Mammary epithelial cell (primary cell): ENCODE results near the gene IFITM2.

Source experiments
- EZH2 ChIP-seq: IDR thresholded peaks from 2 replicates; pipeline ENCODE4 v1.6.1; 2012; ENCODE audit warnings: low read length, inconsistent platforms, borderline replicate concordance
- TF ChIP-seq, protein P1 (sequence below), 2 donors: IDR thresholded peaks in 1 of 2; conservative IDR thresholded peaks in 1 of 2; 2 replicates each; pipeline ENCODE4 v1.5.1; 2011 to 2012; ENCODE audit warnings: inconsistent platforms in 2 of 2, low read length in 2 of 2, mild to moderate bottlenecking in 2 of 2, control low read depth in 1 of 2, low read depth in 1 of 2; ENCODE audit not compliant: insufficient read depth in 1 of 2; ENCODE audit errors: extremely low read depth in 1 of 2

DNA sequence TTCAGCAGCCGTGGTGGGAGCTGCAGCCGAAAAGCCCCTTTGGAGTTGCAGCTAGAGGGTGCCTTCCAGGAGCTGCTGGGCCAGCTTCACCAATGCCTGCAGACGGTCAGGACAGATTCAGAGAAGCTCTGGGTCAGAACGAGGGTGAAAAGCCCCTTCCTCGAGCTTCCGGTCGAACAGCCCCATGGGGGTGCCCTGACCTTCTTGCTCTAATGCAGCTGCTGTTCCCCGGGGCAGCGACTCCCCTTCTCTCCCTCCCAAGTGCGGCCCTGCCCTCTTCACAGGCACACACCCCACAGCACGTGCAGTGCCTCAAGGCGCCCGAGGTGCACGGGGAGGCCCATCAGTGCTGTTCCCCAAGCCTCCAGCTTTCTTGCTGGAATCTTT lies 22.7 kb downstream of the IFITM2 start:
- no peak for TF ChIP-seq EZH2
- TF ChIP-seq, protein P1, sequence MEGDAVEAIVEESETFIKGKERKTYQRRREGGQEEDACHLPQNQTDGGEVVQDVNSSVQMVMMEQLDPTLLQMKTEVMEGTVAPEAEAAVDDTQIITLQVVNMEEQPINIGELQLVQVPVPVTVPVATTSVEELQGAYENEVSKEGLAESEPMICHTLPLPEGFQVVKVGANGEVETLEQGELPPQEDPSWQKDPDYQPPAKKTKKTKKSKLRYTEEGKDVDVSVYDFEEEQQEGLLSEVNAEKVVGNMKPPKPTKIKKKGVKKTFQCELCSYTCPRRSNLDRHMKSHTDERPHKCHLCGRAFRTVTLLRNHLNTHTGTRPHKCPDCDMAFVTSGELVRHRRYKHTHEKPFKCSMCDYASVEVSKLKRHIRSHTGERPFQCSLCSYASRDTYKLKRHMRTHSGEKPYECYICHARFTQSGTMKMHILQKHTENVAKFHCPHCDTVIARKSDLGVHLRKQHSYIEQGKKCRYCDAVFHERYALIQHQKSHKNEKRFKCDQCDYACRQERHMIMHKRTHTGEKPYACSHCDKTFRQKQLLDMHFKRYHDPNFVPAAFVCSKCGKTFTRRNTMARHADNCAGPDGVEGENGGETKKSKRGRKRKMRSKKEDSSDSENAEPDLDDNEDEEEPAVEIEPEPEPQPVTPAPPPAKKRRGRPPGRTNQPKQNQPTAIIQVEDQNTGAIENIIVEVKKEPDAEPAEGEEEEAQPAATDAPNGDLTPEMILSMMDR (conservative IDR thresholded peaks at IDR 0.05 in 1 of 2, IDR thresholded peaks at IDR 0.05 in 1 of 2; ENCODE audit: extremely low read depth in 1 of 2, insufficient read depth in 1 of 2, low read depth in 1 of 2, low read length in 2 of 2): no peak
